Astrocyte (in vitro differentiated cells and primary cell): ENCODE results near the gene RBM42. TPM values are rescaled to one million over a fixed set of nuclear protein-coding genes. Genes with fewer than 3 reads are reported as not detected.

Experiments used
- DNase-seq: peaks from one replicate; pipeline ENCODE4 v3.0.0-alpha.2; 2010; ENCODE audit warnings: low read depth
- FAIRE-seq: peaks from 2 replicates; lab custom pipeline; 2011; peaks lifted over from hg19 to GRCh38; lab: Jason Lieb, UNC
- H2AFZ ChIP-seq: 2 replicates; pipeline ENCODE4 v1.6.0; 2012; ENCODE audit warnings: low read depth, low read length, inconsistent platforms
- H3K27ac ChIP-seq: 2 replicates; pipeline ENCODE4 v1.5.1; 2011; ENCODE audit warnings: low read depth, low read length, inconsistent platforms
- H3K27me3 ChIP-seq: 2 replicates; pipeline ENCODE4 v1.6.0; 2011; ENCODE audit warnings: low read length, inconsistent platforms; ENCODE audit not compliant: insufficient read depth
- H3K36me3 ChIP-seq: 2 replicates; pipeline ENCODE4 v1.5.1; 2011; ENCODE audit warnings: low read length, inconsistent platforms; ENCODE audit not compliant: insufficient read depth
- H3K4me1 ChIP-seq: 2 replicates; pipeline ENCODE4 v1.5.1; 2011; ENCODE audit warnings: low read length, inconsistent platforms; ENCODE audit not compliant: insufficient read depth
- H3K4me2 ChIP-seq: 2 replicates; pipeline ENCODE4 v1.6.0; 2012; ENCODE audit warnings: low read length, inconsistent platforms
- H3K4me3 ChIP-seq: 2 replicates; pipeline ENCODE4 v1.5.1; 2011; ENCODE audit warnings: low read depth, mild to moderate bottlenecking, low read length, inconsistent platforms; ENCODE audit not compliant: insufficient read depth
- H3K79me2 ChIP-seq: 2 replicates; pipeline ENCODE4 v1.6.0; 2012; ENCODE audit warnings: mild to moderate bottlenecking, low read length, inconsistent platforms; ENCODE audit not compliant: insufficient read depth
- H3K9ac ChIP-seq: 2 replicates; pipeline ENCODE4 v1.6.0; 2012; ENCODE audit warnings: mild to moderate bottlenecking, low read length, inconsistent platforms
- H3K9me3 ChIP-seq: 2 replicates; pipeline ENCODE4 v1.5.1; 2012; ENCODE audit warnings: low read depth, mild to moderate bottlenecking, low read length, inconsistent platforms; ENCODE audit not compliant: insufficient read depth
- H4K20me1 ChIP-seq: 2 replicates; pipeline ENCODE4 v1.6.0; 2012; ENCODE audit warnings: low read length, inconsistent platforms; ENCODE audit not compliant: insufficient read depth
- H3K27ac Mint-ChIP-seq: one replicate; pipeline ENCODE4 v1.8.0; 2021; ENCODE audit warnings: mild to moderate bottlenecking, mixed read lengths; ENCODE audit not compliant: unreplicated experiment
- H3K27me3 Mint-ChIP-seq: one replicate; pipeline ENCODE4 v1.8.0; 2021; ENCODE audit warnings: low read depth, mixed read lengths; ENCODE audit not compliant: unreplicated experiment
- H3K36me3 Mint-ChIP-seq: one replicate; pipeline ENCODE4 v1.8.0; 2021; ENCODE audit warnings: low read depth, mixed read lengths; ENCODE audit not compliant: unreplicated experiment
- H3K4me1 Mint-ChIP-seq: one replicate; pipeline ENCODE4 v1.8.0; 2021; ENCODE audit warnings: low read depth, mixed read lengths; ENCODE audit not compliant: unreplicated experiment
- H3K4me3 Mint-ChIP-seq: one replicate; pipeline ENCODE4 v1.8.0; 2021; ENCODE audit warnings: mild to moderate bottlenecking, moderate library complexity, mixed read lengths; ENCODE audit not compliant: unreplicated experiment
- H3K9me3 Mint-ChIP-seq: one replicate; pipeline ENCODE4 v1.8.0; 2021; ENCODE audit warnings: mild to moderate bottlenecking, mixed read lengths; ENCODE audit not compliant: unreplicated experiment
- EZH2 ChIP-seq: IDR thresholded peaks from 2 replicates; pipeline ENCODE4 v1.6.1; 2012; ENCODE audit warnings: mild to moderate bottlenecking, low read length, inconsistent platforms; ENCODE audit not compliant: insufficient read depth
- total RNA-seq: library from RNA; stranded (reverse); gene quantifications from 2 replicates; pipeline ENCODE4 v1.2.1, GENCODE V29; 2021
- TF ChIP-seq, protein P1 (sequence below): IDR thresholded peaks from 2 replicates; pipeline ENCODE4 v1.5.1; 2011; ENCODE audit warnings: low read depth, mild to moderate bottlenecking, inconsistent platforms, low read length, moderate library complexity; ENCODE audit not compliant: insufficient read depth

RBM42 gene
- total RNA-seq, 1 donor from 2014 or later: 102 TPM

- Histone ChIP-seq H3K9me3 (no peaks in the 10 kb centered on the region), H3K27me3 (peaks cover 4% of the 10 kb centered on the region), H4K20me1 (no peaks in the 10 kb centered on the region), H3K27ac (no peak overlapping the region), H3K4me3 (no peak overlapping the region), H3K79me2 (no peaks in the 10 kb centered on the region), H3K4me2 (no peak overlapping the region), H3K36me3 (no peaks in the 10 kb centered on the region), H2AFZ (no peak overlapping the region), H3K9ac (no peak overlapping the region), H3K4me1 (no peaks in the 10 kb centered on the region)
- H3K36me3 Mint-ChIP-seq: no peaks in the 10 kb centered on the region
- no peaks in the 10 kb centered on the region for H3K9me3 Mint-ChIP-seq
- no peak for FAIRE-seq
- peaks cover 51% of the 10 kb centered on the region for H3K27me3 Mint-ChIP-seq
- TF ChIP-seq, protein P1, sequence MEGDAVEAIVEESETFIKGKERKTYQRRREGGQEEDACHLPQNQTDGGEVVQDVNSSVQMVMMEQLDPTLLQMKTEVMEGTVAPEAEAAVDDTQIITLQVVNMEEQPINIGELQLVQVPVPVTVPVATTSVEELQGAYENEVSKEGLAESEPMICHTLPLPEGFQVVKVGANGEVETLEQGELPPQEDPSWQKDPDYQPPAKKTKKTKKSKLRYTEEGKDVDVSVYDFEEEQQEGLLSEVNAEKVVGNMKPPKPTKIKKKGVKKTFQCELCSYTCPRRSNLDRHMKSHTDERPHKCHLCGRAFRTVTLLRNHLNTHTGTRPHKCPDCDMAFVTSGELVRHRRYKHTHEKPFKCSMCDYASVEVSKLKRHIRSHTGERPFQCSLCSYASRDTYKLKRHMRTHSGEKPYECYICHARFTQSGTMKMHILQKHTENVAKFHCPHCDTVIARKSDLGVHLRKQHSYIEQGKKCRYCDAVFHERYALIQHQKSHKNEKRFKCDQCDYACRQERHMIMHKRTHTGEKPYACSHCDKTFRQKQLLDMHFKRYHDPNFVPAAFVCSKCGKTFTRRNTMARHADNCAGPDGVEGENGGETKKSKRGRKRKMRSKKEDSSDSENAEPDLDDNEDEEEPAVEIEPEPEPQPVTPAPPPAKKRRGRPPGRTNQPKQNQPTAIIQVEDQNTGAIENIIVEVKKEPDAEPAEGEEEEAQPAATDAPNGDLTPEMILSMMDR: no peak
- TF ChIP-seq EZH2: no peak
- H3K4me3 Mint-ChIP-seq: no peak overlapping the region
- peak overlapping the region; percentile 19 for H3K27ac Mint-ChIP-seq
- no peak for DNase-seq
- no peaks in the 10 kb centered on the region for H3K4me1 Mint-ChIP-seq
Observed at GRCh38 chr19:35669974-35670373, 41.1 kb downstream of the RBM42 start.

GRCh38 chr19:35670686-35671085 lies 41.9 kb downstream of the RBM42 start:
- H3K27ac ChIP-seq: no peak overlapping the region
- no peaks in the 10 kb centered on the region for H3K9me3 Mint-ChIP-seq
- H3K36me3 ChIP-seq: no peaks in the 10 kb centered on the region
- DNase-seq (no peak), FAIRE-seq (no peak)
- H3K27ac Mint-ChIP-seq: no peak overlapping the region
- no peaks in the 10 kb centered on the region for H3K9me3 ChIP-seq
- H3K4me2 ChIP-seq: no peak overlapping the region
- no peak overlapping the region for H3K4me3 ChIP-seq
- no peaks in the 10 kb centered on the region for H3K79me2 ChIP-seq
- no peaks in the 10 kb centered on the region for H4K20me1 ChIP-seq
- TF ChIP-seq EZH2: no peak
- TF ChIP-seq, protein P1: no peak
- H3K27me3 ChIP-seq: peaks cover 4% of the 10 kb centered on the region
- H3K4me1 ChIP-seq: no peaks in the 10 kb centered on the region
- H3K36me3 Mint-ChIP-seq: no peaks in the 10 kb centered on the region
- H3K4me1 Mint-ChIP-seq: no peaks in the 10 kb centered on the region
- H2AFZ ChIP-seq: no peak overlapping the region
- no peak overlapping the region for H3K4me3 Mint-ChIP-seq
- peaks cover 51% of the 10 kb centered on the region for H3K27me3 Mint-ChIP-seq
- no peak overlapping the region for H3K9ac ChIP-seq

DNA sequence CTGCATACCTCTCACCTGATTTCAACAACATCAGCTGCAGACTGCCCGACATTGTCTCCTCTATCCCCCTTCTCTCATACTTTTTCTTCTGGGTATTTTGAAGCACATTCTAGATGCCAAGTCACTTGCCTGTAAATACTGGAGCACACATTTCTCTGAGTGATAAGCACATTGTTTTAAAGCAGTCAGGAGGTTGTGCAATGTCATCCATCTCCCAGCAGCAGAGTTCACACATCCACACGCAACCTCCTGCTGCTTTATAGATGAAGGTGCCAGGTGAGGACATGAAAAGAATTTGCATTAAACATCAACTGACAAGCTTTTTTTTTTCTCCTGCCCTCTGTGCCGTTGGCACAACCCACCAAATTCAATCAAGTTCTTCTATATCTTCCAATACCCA lies 43.0 kb downstream of the RBM42 start:
- H3K4me3 Mint-ChIP-seq: no peak overlapping the region
- no peaks in the 10 kb centered on the region for H3K4me1 Mint-ChIP-seq
- no peaks in the 10 kb centered on the region for H3K36me3 Mint-ChIP-seq
- H3K79me2 ChIP-seq: no peaks in the 10 kb centered on the region
- H3K36me3 ChIP-seq: no peaks in the 10 kb centered on the region
- peaks cover 4% of the 10 kb centered on the region for H3K27me3 ChIP-seq
- no peaks in the 10 kb centered on the region for H3K9me3 ChIP-seq
- H2AFZ ChIP-seq: no peak overlapping the region
- H3K9me3 Mint-ChIP-seq: no peaks in the 10 kb centered on the region
- TF ChIP-seq, protein P1: no peak
- no peak for TF ChIP-seq EZH2
- no peaks in the 10 kb centered on the region for H3K4me1 ChIP-seq
- peaks cover 53% of the 10 kb centered on the region for H3K27me3 Mint-ChIP-seq
- no peak overlapping the region for H3K4me3 ChIP-seq
- no peak overlapping the region for H3K9ac ChIP-seq
- no peak overlapping the region for H3K27ac Mint-ChIP-seq
- DNase-seq (no peak), FAIRE-seq (no peak)
- no peak overlapping the region for H3K4me2 ChIP-seq
- no peak overlapping the region for H3K27ac ChIP-seq
- H4K20me1 ChIP-seq: no peaks in the 10 kb centered on the region
